NCI-H69 (cell line): ENCODE results near the gene LDLRAD4.

Experiments
- DNase-seq: peaks from one replicate; lab custom pipeline; 2025; lab: John Stamatoyannopoulos, UW

The LDLRAD4 gene

DNA sequence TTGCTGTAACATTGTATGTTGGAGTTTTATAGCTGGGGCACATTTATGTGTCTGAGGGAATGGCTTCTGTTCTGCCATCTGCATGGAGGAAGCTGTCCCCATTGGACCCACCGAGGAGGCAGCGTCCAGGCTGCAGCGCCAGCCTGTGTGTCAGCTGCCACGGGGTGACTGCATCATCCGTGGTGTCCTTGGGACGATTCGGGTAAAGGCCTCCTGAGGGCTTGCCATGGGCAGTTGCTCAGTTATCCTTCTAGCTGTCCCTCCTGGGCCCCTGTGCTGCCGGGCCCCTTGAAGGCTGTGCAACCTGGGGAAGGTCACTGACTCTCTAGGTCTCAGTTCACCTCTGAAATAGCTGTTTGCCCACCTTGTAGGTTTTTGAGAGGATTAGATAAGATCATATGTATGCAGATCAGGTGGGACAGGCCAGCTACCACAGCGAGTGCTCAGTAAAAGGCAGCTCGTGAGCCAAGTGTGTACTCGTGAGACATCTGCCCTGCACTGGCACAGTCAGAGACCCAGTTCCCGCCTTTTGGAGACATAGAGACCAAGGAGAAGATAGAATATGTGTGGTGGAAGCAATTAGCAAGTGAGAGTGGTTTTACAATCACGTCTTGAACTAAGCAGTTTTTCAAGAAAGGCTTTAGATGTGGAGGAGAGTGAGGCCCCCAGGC, 10.6 kb downstream of the LDLRAD4 start:
- DNase-seq, result no peak

- DNase-seq, result no peak
Observed at GRCh38 chr18:13231151-13231550, 12.6 kb downstream of the LDLRAD4 start.

GRCh38 chr18:13232086-13232917, 13.7 kb downstream of the LDLRAD4 start:
- peak; percentile 41 for DNase-seq

DNA sequence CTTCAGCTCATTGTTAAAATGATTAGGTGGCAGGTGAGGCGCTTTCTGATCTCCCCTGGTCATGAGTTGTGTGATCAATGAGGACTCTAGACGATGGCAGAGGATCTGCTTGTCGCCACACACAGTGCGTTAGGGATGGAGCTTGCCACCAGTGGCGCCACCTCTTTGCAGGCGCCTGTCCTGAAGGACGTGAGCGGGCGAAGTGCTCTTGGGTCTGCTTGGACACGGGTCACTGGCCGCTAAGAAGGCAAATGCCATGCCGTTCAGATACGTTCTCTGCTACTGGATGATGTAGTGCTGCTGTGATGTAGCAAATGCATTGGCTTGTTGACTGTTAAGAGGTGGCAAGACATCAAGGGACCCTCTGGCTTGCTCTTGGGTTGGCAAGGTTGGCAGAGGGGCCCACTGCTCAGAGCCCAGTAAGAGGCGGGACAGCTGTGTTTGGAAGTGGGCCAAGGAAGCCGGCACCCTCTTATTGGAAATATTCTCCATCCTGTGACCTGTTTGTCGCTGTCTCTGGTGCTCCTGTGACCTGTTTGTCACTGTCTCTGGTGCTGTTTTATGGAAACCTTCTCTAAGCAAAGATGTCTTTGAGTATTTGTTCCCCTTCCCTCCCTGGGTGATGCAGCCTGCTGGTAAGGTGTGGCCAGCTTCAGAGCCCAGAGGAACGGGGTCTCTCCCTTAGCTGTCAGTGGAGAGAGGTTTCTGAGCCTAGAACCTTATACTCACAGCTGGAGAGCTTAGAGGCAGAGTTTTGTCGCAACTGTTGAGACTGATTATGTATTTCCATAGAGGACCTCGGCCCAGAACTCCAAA, 14.6 kb downstream of the LDLRAD4 start:
- DNase-seq, result no peak

GRCh38 chr18:13233787-13234783, 15.5 kb downstream of the LDLRAD4 start:
- no peak for DNase-seq

- no peak for DNase-seq
Observed at GRCh38 chr18:13235421-13235831, 16.9 kb downstream of the LDLRAD4 start.

GRCh38 chr18:13235981-13236380, 17.4 kb downstream of the LDLRAD4 start:
- no peak for DNase-seq

- DNase-seq, result no peak
Observed at GRCh38 chr18:13236411-13236810, 17.9 kb downstream of the LDLRAD4 start.

DNA sequence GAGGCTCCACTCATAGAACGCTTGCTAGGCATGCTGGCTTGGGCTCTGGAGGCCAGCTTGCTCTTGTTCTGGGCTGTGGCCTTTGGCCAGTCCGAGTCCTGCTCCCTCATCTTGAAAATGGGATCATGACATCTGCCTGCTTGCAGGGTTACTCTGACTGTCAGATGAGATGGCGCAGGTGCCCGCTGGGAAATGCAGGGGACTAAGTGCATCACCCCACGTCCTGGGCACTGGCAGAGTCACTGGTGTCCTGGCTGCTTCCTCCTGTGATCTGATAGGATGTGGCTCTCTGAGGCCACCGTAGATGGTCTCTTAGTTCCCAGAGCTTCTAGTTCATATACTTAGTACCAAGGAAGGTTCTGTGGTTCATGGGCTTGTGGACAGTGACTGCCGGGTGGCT, 18.5 kb downstream of the LDLRAD4 start:
- no peak for DNase-seq

- no peak for DNase-seq
Observed at GRCh38 chr18:13237641-13238040, 19.1 kb downstream of the LDLRAD4 start.

DNA sequence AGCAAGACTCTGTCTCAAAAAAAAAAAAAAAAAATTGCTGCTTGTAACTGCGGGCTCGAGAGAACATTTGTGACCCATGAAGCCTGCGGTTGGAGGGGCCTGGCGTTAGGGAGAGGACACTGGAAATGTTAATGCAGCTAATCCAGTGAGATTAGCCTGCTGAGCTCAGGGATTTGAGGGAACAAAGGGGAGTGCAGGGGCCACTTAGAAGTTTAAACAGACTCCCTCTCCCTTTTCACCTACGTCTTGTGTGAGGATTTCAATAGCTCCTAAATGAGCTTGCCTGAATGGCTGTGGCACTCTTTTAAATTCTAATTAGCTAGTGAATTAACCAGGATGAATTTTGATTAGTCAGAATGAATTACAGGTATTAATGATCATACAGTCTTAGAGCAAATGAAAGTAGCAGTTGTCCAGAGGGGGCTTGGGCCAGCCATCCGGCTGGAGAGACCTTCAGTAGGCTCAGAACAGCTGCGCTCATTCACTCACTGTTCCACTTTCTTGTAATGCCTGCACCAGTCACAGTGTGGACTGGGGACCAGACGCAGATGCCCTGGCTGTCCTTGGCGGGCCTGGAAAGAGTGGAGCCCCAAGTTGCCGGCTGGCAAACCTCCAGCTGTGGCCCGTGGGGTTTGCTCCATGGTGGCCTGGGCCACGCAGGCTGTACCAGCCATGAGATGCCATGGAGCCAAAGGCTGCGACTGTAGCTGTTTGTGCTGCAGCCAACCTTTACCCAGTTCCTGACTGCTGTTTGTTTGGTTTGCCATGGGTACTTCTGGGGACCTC, 20.8 kb downstream of the LDLRAD4 start:
- DNase-seq, result peak; percentile 57

GRCh38 chr18:13240060-13240725, 21.6 kb downstream of the LDLRAD4 start:
- no peak for DNase-seq

GRCh38 chr18:13241083-13241892, 22.7 kb downstream of the LDLRAD4 start:
- no peak for DNase-seq

- no peak for DNase-seq
Observed at GRCh38 chr18:13241893-13242175, 23.3 kb downstream of the LDLRAD4 start.

DNA sequence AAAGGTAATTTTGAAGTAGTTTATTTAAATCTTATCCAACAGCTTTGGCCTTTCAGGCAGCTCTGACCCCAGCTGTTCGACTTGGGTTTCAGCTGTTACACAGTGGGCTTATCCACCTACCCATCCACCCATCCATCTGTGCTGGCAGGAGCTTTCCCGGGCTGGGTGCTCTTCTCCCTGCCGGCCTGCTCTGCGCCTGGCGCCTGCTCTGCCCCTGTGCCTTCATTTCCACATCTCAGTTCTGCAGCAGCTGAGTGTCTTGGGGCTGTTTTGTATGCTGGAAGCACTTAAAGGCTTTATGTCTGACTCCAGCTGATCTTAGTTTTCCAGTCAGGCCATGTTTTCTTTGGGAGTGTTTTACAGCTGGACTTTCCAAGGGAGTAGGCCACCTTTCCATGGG, 24.2 kb downstream of the LDLRAD4 start:
- DNase-seq, result no peak

GRCh38 chr18:13243363-13243762, 24.8 kb downstream of the LDLRAD4 start:
- no peak for DNase-seq

DNA sequence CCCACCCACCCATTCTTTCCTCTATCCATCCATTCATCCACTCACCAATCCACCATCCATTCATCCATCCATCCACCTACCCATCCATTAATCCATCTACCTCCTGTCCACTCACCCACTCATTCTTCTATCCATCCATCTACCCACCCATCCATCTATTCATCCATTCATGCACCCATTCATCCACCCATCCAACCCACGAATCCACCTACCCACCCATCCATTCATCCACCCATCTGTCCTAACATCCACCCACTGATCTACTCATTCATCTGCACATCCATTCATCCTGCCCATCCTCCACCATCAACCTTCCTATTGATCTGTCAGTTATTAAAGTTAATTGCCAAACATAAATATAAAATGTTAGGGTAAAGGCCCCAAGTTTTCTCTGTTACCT, 25.6 kb downstream of the LDLRAD4 start:
- DNase-seq, result no peak

GRCh38 chr18:13245481-13246000, 27.0 kb downstream of the LDLRAD4 start:
- DNase-seq, result peak; percentile 69

DNA sequence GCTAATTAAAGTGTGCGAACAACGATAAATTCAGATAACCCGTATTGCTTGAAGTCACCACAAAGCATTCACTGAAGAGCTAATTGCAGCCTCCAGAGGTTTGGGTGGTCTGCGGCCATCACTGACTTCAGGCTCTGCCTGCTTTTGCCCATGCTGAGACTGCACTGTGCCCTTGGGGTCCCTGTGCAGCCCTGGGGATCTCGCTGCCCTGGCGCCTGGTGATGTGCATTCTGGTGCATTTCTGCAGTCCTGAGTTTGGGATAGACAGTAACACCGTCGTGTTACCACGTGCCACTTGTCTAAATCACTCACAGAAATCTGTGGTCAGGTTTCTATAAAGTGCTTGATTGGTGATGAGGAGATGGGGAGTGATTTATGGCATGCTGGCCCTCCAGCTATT, 27.6 kb downstream of the LDLRAD4 start:
- no peak for DNase-seq
